Measurements from ENCODE around the gene MAP3K4. TPM values are rescaled to one million over a fixed set of nuclear protein-coding genes. Genes with fewer than 3 reads are reported as not detected.
"Not testable (repeated sequence)": the region's sequence is repeated elsewhere in the genome, so short reads cannot be mapped to it uniquely, and the experiment has no call there.

The MAP3K4 gene
- polyA plus RNA-seq, 4 donors, result 32.4 to 40.7 (median 35.5) TPM

DNA sequence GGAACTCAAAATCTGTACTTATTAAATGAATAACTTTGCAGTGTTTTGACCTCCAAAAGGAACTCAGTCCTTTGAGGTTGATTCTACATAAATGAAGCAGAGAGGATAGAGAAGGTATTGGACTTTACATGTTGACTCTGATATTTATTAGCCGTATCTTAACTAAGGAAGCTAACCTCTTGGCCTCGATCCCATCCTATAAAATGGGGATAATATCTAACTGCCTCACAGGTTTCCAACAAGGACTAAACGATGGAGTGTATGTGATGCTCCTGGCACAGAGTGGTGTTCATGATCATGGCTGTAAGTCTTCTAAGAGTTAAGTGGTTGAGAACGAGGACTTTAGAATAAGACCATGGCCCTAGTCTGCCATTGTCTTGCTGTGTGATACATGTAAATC, 24.2 kb upstream of the MAP3K4 start:
- DNase-seq (ENCODE audit: low read depth in 4 of 4, low spot score in 3 of 4), result no peak

DNA sequence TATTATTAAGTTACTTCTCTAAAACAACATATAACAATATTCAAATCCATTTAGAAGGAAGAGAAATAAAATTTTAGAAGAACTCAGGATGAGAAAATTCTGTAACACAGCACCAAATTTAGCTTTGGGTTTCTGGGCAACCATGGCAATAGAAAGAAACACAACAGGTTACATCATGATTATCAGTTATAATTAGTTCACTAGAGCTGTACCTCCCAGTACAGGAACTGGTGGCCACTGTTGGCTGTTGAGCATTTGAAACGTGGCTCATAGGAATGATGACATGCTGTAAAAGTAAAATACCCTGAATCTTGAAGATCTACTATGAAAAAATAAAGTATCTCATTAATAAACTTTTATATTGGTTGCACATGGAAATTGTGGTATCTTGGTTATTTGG, 23.7 kb upstream of the MAP3K4 start:
- no peak for DNase-seq (ENCODE audit: low read depth in 4 of 4, low spot score in 3 of 4)

DNA sequence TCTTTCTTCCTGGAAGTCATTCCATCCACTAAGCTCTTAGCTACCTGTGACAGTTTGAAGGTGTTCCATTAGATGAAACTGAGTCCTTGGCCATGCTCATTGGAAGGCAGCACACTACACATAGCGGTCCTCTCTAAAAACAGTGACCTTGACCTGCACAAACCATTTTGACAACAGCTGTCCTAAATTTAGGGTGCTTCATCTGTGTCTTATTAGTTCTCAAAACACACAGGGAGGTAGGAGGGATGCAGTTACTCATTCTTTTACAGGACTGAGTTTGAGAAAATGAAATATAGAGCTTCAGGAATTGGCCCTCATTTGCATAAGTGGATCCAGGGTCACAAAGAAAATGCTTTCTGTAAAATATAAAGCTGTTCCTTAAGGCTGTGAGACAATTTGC, 20.4 kb upstream of the MAP3K4 start:
- DNase-seq (ENCODE audit: low read depth in 4 of 4, low spot score in 3 of 4), result no peak

DNA sequence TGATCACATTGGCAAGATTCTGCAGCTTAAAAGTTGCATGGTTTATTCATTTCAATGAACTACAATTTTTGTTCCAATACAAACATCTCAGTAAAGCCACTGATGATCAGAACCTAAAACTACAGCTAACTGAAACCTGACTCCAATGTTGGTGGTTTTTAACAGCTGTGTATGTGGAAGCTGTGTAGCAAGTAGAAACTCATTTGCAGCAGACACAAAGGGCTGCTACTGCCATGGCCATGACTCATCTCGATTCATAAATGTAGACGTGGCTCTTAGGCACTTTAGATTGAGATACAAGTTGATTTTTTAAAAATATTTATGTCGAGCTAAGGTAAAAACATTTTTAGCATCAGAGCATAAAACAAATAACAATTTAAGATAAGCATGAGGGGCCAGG, 19.5 kb upstream of the MAP3K4 start:
- DNase-seq (ENCODE audit: low read depth in 4 of 4, low spot score in 3 of 4), result no peak

DNA sequence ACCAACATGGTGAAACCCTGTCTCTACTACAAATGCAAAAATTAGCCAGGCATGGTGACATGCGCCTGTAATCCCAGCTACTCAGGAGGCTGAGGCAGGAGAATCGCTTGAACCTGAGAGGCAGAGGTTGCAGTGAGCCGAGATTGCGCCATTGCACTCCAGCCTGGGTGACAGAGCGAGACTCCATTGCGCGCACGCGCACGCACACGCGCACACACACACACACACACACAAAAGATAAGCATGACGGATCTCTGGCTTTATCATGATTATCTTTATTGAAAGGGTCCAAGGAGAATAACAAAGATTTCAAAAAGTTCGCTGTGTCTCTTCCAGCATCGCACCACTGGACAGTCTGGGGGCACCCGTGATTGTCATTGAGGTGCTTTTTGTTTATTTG, 19.0 kb upstream of the MAP3K4 start:
- DNase-seq (ENCODE audit: low read depth in 4 of 4, low spot score in 3 of 4), result not testable (repeated sequence)

DNA sequence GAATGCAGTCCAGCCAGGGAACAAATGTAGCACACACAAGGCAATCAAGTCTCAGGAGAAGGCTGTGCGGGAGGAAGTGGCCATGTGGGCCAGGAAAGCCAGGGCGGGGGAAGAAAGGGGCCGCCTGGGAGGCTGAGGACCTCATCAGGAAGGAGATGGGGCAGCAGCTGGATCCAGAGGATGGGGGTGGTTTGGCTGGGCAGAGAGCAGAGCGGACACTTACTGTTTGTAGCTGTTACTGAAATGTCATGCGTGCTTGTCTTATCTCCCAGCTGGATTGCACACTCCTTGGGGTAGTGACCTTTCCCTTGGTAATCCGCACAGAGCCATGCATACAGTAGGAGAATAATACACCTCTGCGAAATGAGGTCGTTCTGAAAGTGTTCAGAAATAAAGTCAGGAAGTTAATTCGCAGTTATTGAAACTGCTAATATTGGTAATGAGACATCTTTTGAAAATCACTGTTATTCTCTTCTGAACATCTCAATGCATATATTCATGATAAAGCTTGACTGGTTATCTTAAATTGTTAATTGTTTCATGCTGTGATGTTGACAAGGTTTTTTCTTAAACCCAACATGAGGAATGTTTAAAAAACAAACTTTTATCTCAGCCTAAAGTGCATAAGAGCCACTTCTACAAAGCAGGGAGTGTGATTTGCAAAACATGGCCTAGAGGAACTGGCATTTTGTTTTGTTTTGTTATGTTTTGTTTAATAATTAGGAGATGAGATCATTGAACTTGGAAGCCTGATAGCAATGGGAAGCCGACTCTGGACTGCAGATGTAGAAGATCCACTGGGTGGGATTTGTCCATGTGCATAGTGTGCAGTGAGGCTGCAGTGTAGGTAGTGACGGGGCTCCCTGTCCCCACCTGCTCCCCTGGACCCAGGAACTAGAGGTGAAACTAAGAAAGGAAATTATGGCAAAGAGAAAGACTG, 18.0 kb upstream of the MAP3K4 start:
- DNase-seq (ENCODE audit: low read depth in 4 of 4, low spot score in 3 of 4), result no peak

DNA sequence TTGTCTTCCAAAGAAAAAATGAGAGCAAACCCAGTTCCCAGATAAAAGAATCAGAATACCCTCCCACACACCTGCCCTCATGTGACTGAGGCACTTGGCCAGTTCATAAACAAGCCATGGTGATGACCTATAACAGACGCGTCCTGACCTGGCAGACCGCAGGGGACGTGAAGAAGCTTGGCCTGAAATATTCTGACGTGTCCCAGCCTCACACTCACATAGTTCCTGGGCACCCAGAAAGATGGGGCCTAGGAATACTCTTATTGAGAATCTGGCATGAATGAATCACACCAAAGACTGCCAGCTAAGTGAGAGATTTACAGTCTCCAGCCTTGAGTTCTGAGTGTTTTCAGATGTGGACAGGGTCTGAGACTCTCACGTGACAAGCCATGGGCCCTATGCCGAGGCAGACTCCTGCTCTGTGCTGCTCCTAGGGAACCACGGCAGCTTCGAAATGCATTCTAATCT, 17.2 kb upstream of the MAP3K4 start:
- peak in 2 of 4 donors; percentile 8 to 31 for DNase-seq (ENCODE audit: low read depth in 4 of 4, low spot score in 3 of 4)

DNA sequence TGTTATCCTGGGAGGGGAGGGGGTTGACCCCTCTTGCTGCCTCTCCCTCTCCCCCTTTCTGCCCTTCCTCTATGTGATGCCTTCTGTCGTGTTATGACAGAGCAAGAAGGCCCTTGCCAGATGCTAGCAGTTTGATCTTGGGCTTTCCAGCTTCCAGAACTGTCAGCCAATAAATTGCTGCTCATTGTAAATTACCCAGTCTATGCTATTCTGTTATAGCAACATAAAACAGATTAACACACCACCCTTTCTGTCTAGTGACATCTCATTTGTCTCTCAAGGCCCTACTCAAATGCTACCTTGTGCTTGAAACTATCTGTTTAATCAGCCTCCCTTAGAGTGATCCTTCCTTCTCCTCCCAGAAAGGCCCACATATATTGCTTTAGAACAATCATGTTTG, 16.4 kb upstream of the MAP3K4 start:
- DNase-seq (ENCODE audit: low read depth in 4 of 4, low spot score in 3 of 4), result no peak

DNA sequence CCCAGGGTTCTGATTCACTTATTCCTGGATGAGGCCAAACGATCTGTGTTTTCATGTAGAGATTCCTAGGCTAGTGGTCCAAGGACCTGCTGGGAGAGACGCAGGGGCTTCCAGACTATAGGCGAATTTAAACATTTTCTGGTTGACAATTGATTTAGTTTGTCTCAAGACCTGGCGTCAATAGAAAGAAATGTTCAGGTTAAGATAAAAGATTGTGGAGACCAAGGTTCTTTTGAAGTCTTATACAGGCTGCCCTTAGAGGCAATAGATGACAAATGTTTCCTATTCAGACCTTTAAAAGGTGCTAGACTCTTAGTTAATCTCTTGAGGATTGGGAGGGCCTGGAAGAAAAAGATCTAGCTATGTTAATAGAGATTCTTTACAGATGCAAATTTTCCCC, 15.6 kb upstream of the MAP3K4 start:
- not testable (repeated sequence) for DNase-seq (ENCODE audit: low read depth in 4 of 4, low spot score in 3 of 4)

DNA sequence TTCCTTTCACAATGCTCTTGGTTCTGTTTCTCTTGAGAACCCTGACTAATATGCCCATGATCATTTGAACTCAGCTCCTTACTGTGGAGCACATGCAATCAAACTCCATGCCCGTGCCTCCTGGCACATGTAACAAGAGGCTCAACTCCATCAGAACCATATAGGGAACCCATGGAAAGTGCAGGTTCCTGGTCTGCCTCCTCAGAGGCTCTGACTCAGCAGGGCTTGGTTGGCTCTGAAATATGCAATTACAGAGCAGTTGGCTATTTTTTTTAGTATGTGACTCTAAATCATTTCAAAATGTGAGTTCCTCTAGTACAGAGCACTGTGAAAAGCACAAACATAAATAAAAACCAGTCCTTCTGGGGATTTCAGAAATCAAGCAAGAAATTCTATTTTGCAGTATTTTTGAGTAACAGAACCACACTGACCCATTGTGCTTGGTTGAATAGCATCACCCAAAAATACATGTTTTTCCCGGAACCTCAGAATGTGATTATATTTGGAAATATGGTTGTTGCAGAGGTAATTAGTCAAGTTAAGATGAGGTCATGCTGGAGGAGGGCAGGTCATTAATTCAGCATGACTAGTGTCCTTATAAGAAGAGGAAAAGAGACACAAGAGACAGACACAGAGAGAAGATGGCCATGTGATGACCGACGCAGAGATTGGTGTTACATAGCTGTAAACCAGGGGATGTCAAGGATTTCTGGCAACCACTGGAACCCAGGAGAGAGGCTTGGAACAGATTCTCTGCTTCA, 13.2 kb upstream of the MAP3K4 start:
- no peak for DNase-seq (ENCODE audit: low read depth in 4 of 4, low spot score in 3 of 4)

DNA sequence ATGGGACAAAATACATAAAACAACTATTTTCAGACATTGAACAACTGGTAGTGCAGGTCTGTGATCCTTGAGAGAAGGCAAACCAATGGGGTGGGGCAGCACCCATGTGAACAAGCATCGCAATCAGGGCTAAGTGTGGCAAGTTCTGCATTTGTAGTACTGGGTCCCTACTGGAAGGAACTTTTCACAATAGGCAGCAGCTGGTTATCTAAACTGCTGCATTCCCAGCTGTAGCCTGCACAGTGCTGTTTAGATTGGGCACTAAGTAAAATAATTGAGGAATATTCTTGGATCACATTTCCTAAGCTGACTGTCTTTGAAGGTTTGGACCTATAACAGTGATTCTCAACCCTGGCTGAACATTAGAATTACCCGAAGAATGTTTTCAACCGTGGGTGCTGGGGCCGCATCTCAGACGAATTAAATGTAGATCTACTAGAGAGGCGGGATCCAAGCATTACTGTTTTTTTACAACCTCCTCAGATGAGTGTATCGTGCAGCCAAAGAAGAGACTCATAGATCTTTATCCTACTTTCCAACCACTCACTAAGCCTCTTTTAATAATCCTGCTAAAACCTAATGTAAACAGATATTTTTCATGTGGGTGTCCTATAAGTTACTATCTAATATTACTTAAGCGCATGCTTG, 12.4 kb upstream of the MAP3K4 start:
- no peak for DNase-seq (ENCODE audit: low read depth in 4 of 4, low spot score in 3 of 4)

DNA sequence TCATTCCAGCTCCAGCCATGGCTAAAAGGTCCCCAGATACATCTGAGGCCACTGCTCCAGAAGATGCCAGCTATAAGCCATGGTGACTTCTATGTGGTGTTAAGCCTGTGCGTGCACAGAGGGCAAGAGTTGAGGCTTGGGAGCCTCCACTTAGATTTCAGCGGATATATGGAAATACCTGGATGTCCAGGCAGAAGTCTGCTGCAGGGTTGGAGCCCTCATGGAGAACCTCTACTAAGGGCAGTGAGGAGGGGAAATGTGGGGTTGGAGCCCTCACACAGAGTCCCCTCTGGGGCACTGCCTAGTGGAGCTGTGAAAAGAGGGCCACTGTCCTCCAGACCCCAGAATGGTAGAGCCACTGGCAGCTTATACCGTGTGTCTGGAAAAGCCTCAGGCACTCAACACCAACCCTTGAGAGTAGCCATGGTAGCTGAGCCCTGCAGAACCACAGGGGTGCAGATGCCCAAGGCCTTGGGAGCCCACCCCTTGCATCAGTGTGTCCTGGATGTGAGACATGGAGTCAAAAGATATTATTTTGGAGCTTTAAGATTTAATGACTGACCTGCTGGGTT, 8.1 kb upstream of the MAP3K4 start:
- DNase-seq (ENCODE audit: low read depth in 4 of 4, low spot score in 3 of 4), result not testable (repeated sequence)

DNA sequence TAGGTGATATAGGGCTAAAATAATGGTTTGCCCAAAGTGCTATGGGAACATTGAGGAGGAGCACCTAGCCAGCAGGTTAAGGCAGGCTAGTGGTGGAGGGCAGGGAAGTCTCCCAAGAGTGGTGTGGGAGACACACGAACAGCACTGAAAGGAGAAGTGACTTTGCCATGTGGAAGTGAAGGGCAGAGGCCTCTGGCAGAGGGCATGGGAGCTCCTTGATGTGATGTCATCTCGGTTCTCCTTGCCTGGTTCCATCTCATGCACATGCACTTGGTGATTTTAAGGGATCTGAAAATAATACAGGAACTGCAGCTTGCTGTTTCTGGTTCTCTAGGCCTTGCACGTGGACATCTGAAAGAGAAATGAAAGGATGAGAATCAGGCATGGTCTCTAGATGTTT, 4.7 kb upstream of the MAP3K4 start:
- no peak for DNase-seq (ENCODE audit: low read depth in 4 of 4, low spot score in 3 of 4)

DNA sequence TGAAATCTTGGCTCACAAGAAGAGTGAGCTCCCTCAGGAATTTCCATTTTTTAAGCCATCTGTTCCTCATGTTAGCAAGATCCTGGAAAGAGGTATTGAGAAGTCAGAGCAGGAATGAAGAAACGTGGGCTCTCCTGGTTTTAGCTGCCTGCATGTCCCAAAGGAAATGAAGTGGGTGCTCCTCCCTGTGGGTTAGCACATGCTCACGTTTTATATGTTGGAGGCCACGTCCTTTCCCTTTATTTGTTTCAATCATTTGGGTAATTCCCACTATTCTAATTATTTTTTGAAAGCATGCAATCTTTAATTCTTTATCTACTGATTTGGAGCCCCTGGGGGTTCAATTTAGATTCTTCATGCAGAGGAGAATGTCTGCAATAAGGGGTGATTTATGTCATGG, 4.3 kb upstream of the MAP3K4 start:
- DNase-seq (ENCODE audit: low read depth in 4 of 4, low spot score in 3 of 4), result no peak

DNA sequence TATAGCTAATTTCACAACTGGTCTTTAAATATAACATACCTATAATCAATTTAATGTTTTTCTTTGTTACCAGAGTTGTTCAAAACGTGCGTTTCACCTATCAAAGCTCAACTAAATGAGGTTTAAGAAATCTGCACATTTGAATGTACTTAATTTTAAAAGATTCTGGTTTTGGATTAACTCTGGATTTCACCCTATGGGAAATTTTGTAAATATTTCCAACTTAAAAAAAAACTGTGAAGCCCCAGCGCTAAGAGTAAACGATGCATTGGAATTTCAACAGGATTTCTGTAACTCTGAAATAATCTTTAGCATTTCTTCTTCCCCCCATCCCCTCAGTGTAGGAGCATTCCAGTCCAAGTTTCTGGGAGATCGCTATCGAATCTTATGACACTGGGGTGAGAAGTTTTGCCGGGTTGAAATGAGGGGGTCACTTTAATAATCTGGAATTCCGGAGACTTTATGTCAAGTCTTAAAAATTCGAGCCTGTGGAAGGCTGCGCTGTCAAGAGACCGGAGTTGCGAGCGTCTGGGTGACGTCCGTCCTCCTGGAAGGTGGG, 643 bp upstream of the MAP3K4 start:
- DNase-seq (ENCODE audit: low read depth in 4 of 4, low spot score in 3 of 4), result no peak

DNA sequence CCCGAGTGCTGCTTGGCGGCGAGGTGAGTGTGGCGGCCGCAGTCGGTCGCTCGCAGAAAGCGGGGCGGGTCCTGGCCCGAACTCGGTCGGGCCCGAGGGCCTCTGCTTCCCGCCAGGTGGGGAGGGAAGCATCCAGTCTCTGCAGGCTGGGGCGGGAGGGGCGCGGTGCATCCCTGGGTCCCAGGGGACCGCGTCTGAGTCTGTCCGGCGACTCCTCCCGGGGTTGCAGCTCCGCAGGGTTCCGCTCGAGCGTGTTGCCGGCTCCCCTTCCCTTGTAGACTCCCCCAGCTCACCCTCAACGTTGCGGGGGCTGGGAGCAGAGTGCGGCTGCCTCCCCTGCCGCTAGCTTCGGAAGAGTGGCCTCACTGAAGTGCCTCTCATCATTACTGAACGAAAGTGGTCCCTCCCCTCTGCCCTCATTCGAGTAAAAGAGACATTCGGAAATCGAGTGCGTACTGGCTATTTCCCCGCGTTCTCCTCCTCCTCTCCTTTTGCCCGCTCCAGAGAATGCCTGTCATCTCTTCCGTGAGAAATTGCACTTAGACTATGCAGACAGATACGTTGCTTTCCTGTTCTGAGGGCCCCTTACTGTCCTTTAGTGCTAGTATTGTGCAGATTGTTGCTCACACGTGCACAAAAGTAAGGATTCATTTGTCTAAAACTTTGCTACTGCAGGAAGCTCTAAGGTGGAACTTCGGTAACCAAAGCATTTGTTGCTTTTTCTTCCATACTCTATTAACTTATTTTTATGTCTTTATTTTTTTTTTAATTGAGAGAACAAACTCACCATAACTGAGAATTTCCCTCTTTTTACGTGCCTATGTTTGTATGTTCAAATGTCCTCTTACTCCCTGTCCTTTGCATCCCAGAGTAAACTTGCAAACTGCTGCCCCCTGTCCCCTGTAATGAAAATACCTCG, 751 bp downstream of the MAP3K4 start:
- DNase-seq (ENCODE audit: low read depth in 4 of 4, low spot score in 3 of 4), result peak in 3 of 4 donors; percentile 37 to 65 (median 56)

DNA sequence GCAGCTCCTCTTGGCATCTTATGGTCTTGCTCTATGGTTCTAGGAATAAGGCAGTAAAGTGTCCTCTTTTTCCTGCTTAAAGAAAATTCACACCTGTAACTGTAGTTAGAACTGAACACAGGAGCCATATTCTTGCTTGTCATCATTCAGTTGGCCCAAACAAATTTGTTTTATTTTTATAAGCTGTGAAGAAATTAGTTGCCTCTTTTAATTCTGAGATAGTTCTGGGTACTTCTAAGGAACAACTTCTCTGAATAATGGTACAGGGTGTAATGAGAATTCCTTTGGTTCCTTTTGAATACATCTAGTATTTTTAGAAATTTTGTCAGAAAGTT, 1.4 kb downstream of the MAP3K4 start:
- no peak for DNase-seq (ENCODE audit: low read depth in 4 of 4, low spot score in 3 of 4)

DNA sequence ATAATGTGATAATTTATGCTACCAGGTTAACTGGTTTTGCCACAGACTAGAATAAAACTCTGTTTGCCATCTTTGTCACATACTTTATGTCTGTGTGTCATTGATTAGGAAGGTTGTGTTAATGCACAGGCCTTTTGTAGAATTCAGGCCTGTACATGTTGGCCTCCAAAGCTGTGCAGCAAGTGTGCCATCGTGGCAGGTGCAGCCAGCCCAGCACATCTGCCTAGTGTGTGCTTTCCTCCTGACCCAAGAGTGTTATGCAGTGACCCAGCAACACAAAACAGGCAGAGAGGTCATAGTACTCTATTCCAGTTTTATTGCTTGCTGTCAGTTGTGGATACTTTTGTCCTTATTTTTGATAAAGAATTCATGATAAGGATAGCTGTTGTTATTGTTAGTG, 3.7 kb downstream of the MAP3K4 start:
- DNase-seq (ENCODE audit: low read depth in 4 of 4, low spot score in 3 of 4), result no peak

DNA sequence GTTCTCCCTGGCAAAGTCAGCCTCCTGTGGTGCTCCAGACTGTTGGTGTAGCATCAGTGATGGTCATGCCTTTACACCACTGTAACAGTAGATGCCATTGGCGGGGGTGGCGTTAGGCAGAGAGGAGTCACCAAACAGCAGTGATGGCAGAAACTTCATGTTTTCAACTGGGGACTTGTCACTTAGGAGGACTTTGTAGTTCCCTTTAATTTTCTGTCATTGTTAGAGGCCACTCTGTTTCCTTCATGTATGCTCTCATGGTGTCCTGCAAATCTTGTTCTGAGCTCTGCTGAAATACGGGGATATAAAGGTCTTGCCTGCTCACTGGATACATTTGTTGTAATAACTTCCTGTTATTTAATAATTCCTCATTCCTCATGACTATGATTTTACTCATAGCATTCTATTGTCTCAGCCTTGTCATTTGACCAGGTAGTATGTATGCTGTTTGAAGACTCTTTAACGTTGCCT, 4.6 kb downstream of the MAP3K4 start:
- DNase-seq (ENCODE audit: low read depth in 4 of 4, low spot score in 3 of 4), result no peak
